ENCODE data around the gene HKDC1.
"Not testable (repeated sequence)": the region's sequence is repeated elsewhere in the genome, so short reads cannot be mapped to it uniquely, and the experiment has no call there.

Gene HKDC1

GRCh38 chr10:69243817-69244216 is 23.7 kb downstream of the HKDC1 start:
- DNase-seq, result no peak

GRCh38 chr10:69246036-69246435 is 25.9 kb downstream of the HKDC1 start:
- DNase-seq, result no peak

- no peak for DNase-seq
Measured at GRCh38 chr10:69246581-69247312, 26.6 kb downstream of the HKDC1 start.

GRCh38 chr10:69247313-69247710 is 27.2 kb downstream of the HKDC1 start:
- DNase-seq, result no peak

GRCh38 chr10:69248117-69248730 is 28.1 kb downstream of the HKDC1 start:
- no peak for DNase-seq

GRCh38 chr10:69250041-69250440 is 29.9 kb downstream of the HKDC1 start:
- no peak for DNase-seq

GRCh38 chr10:69251417-69251816 is 31.3 kb downstream of the HKDC1 start:
- DNase-seq, result not testable (repeated sequence)

GRCh38 chr10:69253171-69253570 is 33.0 kb downstream of the HKDC1 start:
- no peak for DNase-seq

GRCh38 chr10:69254877-69255276 is 34.7 kb downstream of the HKDC1 start:
- no peak for DNase-seq

- no peak for DNase-seq
Measured at GRCh38 chr10:69259547-69260243, 39.6 kb downstream of the HKDC1 start.

- DNase-seq, result no peak
Measured at GRCh38 chr10:69261184-69261583, 41.1 kb downstream of the HKDC1 start.

- no peak for DNase-seq
Measured at GRCh38 chr10:69262292-69262751, 42.2 kb downstream of the HKDC1 start.

- DNase-seq, result no peak
Measured at GRCh38 chr10:69265521-69265920, 45.4 kb downstream of the HKDC1 start.

GRCh38 chr10:69268761-69269416 is 48.8 kb downstream of the HKDC1 start:
- DNase-seq, result no peak

- DNase-seq, result no peak
Measured at GRCh38 chr10:69269761-69270160, 49.6 kb downstream of the HKDC1 start.

- no peak for DNase-seq
Measured at GRCh38 chr10:69270990-69271389, 50.9 kb downstream of the HKDC1 start.

GRCh38 chr10:69272624-69273023 is 52.5 kb downstream of the HKDC1 start:
- DNase-seq, result no peak

GRCh38 chr10:69275444-69275843 is 55.3 kb downstream of the HKDC1 start:
- DNase-seq, result no peak

- no peak for DNase-seq
Measured at GRCh38 chr10:69276503-69276902, 56.4 kb downstream of the HKDC1 start.

- DNase-seq, result no peak
Measured at GRCh38 chr10:69278446-69278963, 58.4 kb downstream of the HKDC1 start, which contains the start of gene HK1. Gene HK1 (plus strand): TSS chr10:69278496.

GRCh38 chr10:69279110-69279509 is 59.0 kb downstream of the HKDC1 start:
- no peak for DNase-seq

- DNase-seq, result no peak
Measured at GRCh38 chr10:69281507-69282413, 61.6 kb downstream of the HKDC1 start.

Data from CD4-positive, alpha-beta T cell treated with Interleukin-4 for 1 hour (primary cell).